GM12878 (cell line): Measurements from ENCODE around the gene TAOK2. TPM values are rescaled to one million over a fixed set of nuclear protein-coding genes. Genes with fewer than 3 reads are reported as not detected.

ENCODE experiments used
- BHLHE40 ChIP-seq, 2 experiments: fragments of 450-650 bp in 1 of 2; IDR thresholded peaks; 2 replicates each; pipeline ENCODE4 v1.6.1; 2011 to 2017; ENCODE audit warnings: low read depth in 2 of 2, borderline replicate concordance in 1 of 2, improper control_type of control experiment in 1 of 2, low read length in 1 of 2, mild to moderate bottlenecking in 1 of 2
- CHD4 ChIP-seq: fragments of 200-600 bp; sonication (generic); IDR thresholded peaks from 2 replicates; pipeline ENCODE4 v1.6.1; 2016; ENCODE audit warnings: mild to moderate bottlenecking
- CREM ChIP-seq: IDR thresholded peaks from 2 replicates; pipeline ENCODE4 v1.6.1; 2014; ENCODE audit warnings: antibody characterized with exemption, low read depth
- CUX1 ChIP-seq: IDR thresholded peaks from 2 replicates; pipeline ENCODE4 v1.6.1; 2012; ENCODE audit warnings: improper control_type of control experiment, low read depth, low read length; ENCODE audit not compliant: insufficient replicate concordance
- HCFC1 ChIP-seq: fragments of 150-350 bp; IDR thresholded peaks from 2 replicates; pipeline ENCODE4 v1.6.1; 2014; ENCODE audit warnings: low read length
- MAX ChIP-seq: IDR thresholded peaks from 2 replicates; pipeline ENCODE4 v1.6.1; 2012; ENCODE audit warnings: low read depth, low read length, improper control_type of control experiment
- MLLT1 ChIP-seq: fragments of 450-650 bp; IDR thresholded peaks from 2 replicates; pipeline ENCODE4 v1.6.1; 2016; ENCODE audit warnings: mild to moderate bottlenecking
- NFYA ChIP-seq: IDR thresholded peaks from 2 replicates; pipeline ENCODE4 v1.6.1; 2011; ENCODE audit warnings: low read depth, mild to moderate bottlenecking, low read length, improper control_type of control experiment, borderline replicate concordance
- PAX8 ChIP-seq: fragments of 450-650 bp; IDR thresholded peaks from 2 replicates; pipeline ENCODE4 v1.6.1; 2017; ENCODE audit warnings: mild to moderate bottlenecking, moderate library complexity
- POLR2AphosphoS5 ChIP-seq: IDR thresholded peaks from 2 replicates; pipeline ENCODE4 v1.6.1; 2011; ENCODE audit warnings: mild to moderate bottlenecking, low read length, inconsistent platforms
- POU2F2 ChIP-seq: IDR thresholded peaks from 3 replicates; pipeline ENCODE4 v1.6.1; 2011; ENCODE audit warnings: low read depth, mild to moderate bottlenecking, low read length, borderline replicate concordance
- SIN3A ChIP-seq: IDR thresholded peaks from 2 replicates; pipeline ENCODE4 v1.6.1; 2012; ENCODE audit warnings: low read depth, low read length, improper control_type of control experiment
- SMAD5 ChIP-seq: IDR thresholded peaks from 2 replicates; pipeline ENCODE4 v1.6.1; 2016; ENCODE audit warnings: antibody characterized with exemption, low read depth
- SMARCA5 ChIP-seq: fragments of 450-650 bp; IDR thresholded peaks from 2 replicates; pipeline ENCODE4 v1.6.1; 2017; ENCODE audit warnings: mild to moderate bottlenecking
- SMC3 ChIP-seq: IDR thresholded peaks from 2 replicates; pipeline ENCODE4 v1.6.1; 2011; ENCODE audit warnings: low read length, improper control_type of control experiment, borderline replicate concordance
- SREBF2 ChIP-seq: IDR thresholded peaks from 2 replicates; pipeline ENCODE4 v1.6.1; 2012; ENCODE audit warnings: mild to moderate bottlenecking, low read length
- TAF1 ChIP-seq: IDR thresholded peaks from 2 replicates; pipeline ENCODE4 v1.6.1; 2011; ENCODE audit warnings: mild to moderate bottlenecking, low read depth, low read length, borderline replicate concordance
- TCF3 ChIP-seq: IDR thresholded peaks from 2 replicates; pipeline ENCODE4 v1.6.1; 2012; ENCODE audit warnings: low read depth, mild to moderate bottlenecking, low read length, borderline replicate concordance; ENCODE audit not compliant: insufficient read depth
- TCF7 ChIP-seq: IDR thresholded peaks from 2 replicates; pipeline ENCODE4 v1.6.1; 2014; ENCODE audit warnings: antibody characterized with exemption, borderline replicate concordance
- ZBTB33 ChIP-seq: fragments of 450-650 bp; IDR thresholded peaks from 2 replicates; pipeline ENCODE4 v1.6.1; 2017; ENCODE audit warnings: mild to moderate bottlenecking
- ZNF24 ChIP-seq: fragments of 450-650 bp; IDR thresholded peaks from 2 replicates; pipeline ENCODE4 v1.6.1; 2017; ENCODE audit warnings: antibody characterized with exemption, mild to moderate bottlenecking
- polyA plus RNA-seq, 11 experiments: library from polyadenylated mRNA; depleted of rRNA in 4 of 11; unstranded in 6 of 11; stranded (reverse) in 5 of 11; fragments of >200 nt; fragmentation: Nextera tagmentation in 4 of 11; fragmentation: Illumina TruSeq in 1 of 11; extraction: Ambion mirVana in 4 of 11; extraction: Trizol in 1 of 11; gene quantifications; 1 replicate in 1 of 11; 2 replicates in 10 of 11; pipeline versions ENCODE4 v1.2.1 to v1.2.3, GENCODE V29; 2011 to 2016; ENCODE audit warnings: inconsistent platforms in 2 of 11, missing spikeins in 2 of 11, low read depth in 1 of 11
- total RNA-seq, 4 experiments: library from RNA; depleted of rRNA in 3 of 4; stranded (reverse); fragments of >200 nt in 3 of 4; fragmentation: Illumina TruSeq in 1 of 4; extraction: Trizol in 1 of 4; gene quantifications; 2 replicates each; pipeline versions ENCODE4 v1.2.1 to v1.2.3, GENCODE V29; 2013 to 2021

TAOK2 gene
- total and polyA plus RNA-seq, 10 of the 15 experiments (the other 5 are each of a cell fraction or from before 2014, with no cell fraction given) = 0.14 to 40.2 (median 11.6) TPM

GRCh38 chr16:29995911-29996765, 22.5 kb downstream of the TAOK2 start, which contains the start of gene INO80E (continued):
- TF ChIP-seq TAF1 (peak; percentile 83; the same call in 1 of the 2 replicates), POU2F2 (no peak), PAX8 (0 out of 2 replicates have a peak, but pooled peaks have one; percentile 77), POLR2AphosphoS5 (peak; percentile 59; the same call in 1 of the 2 replicates), MLLT1 (peak; percentile 92), TCF3 (no peak), TCF7 (no peak), NFYA (no peak), HCFC1 (peak; percentile 91), CUX1 (no peak), SREBF2 (no peak), MAX (peak; percentile 55; the same call in 1 of the 2 replicates), SMARCA5 (0 out of 2 replicates have a peak, but pooled peaks have one; percentile 48), CREM (peak; percentile 98), SIN3A (peak; percentile 63), BHLHE40 (IDR thresholded peaks at IDR 0.05; ENCODE audit: borderline replicate concordance in 1 of 2, low read depth in 2 of 2, low read length in 1 of 2) (peak; percentile 90 to 97), SMC3 (no peak), ZBTB33 (no peak), ZNF24 (no peak), CHD4 (no peak), SMAD5 (peak; percentile 70; the same call in 1 of the 2 replicates)
